Thyroid gland (tissue), 4 donors: Measurements from ENCODE around the gene ATAD3A.

ENCODE experiments used
- POLR2A ChIP-seq, 2 donors: fragments of 450-650 bp; IDR thresholded peaks; one replicate each; pipeline ENCODE4 v1.6.1; 2017; ENCODE audit warnings: antibody characterized with exemption in 2 of 2, mild to moderate bottlenecking in 2 of 2, moderate library complexity in 1 of 2
- TF ChIP-seq, protein P1 (sequence below), 6 experiments: fragments of 200-600 bp in 3 of 6; fragments of 450-650 bp in 3 of 6; sonication (generic) in 3 of 6; IDR thresholded peaks; one replicate each; pipeline ENCODE4 v1.5.1; 2016 to 2019; ENCODE audit warnings: antibody characterized with exemption in 6 of 6, mild to moderate bottlenecking in 2 of 6, inconsistent platforms in 1 of 6, moderate library complexity in 1 of 6

DNA sequence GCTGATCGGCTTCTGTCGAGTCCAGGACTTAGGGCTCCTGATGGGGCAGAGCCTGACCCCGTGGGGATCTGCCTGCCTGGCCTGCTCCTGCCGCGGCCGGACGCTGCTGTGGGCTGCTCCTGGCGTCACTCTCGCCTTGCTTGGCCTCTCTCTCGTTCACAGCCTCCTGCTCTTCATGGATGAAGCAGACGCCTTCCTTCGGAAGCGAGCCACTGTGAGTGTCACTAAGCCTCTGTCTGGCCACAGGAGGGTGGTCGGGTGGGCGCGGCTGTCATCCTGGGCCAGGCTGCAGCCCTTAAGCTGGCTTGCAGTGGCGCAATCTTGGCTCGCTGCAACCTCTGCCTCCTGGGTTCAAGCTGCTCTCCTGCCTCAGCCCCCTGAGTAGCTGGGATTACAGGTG is 24.3 kb upstream of the ATAD3A start:
- TF ChIP-seq, protein P1, sequence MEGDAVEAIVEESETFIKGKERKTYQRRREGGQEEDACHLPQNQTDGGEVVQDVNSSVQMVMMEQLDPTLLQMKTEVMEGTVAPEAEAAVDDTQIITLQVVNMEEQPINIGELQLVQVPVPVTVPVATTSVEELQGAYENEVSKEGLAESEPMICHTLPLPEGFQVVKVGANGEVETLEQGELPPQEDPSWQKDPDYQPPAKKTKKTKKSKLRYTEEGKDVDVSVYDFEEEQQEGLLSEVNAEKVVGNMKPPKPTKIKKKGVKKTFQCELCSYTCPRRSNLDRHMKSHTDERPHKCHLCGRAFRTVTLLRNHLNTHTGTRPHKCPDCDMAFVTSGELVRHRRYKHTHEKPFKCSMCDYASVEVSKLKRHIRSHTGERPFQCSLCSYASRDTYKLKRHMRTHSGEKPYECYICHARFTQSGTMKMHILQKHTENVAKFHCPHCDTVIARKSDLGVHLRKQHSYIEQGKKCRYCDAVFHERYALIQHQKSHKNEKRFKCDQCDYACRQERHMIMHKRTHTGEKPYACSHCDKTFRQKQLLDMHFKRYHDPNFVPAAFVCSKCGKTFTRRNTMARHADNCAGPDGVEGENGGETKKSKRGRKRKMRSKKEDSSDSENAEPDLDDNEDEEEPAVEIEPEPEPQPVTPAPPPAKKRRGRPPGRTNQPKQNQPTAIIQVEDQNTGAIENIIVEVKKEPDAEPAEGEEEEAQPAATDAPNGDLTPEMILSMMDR (IDR thresholded peaks at IDR 0.05): no peak
- TF ChIP-seq POLR2A (IDR thresholded peaks at IDR 0.05): no peak
